Natural killer cell treated with Interleukin-12 subunit alpha and Interleukin-12 subunit beta and Interleukin-15 and Interleukin-18, amount 100 ng/mL, for 72 hours (primary cell): Measurements from ENCODE around the gene DCST2. TPM values are rescaled to one million over a fixed set of nuclear protein-coding genes. Genes with fewer than 3 reads are reported as not detected.

Source experiments
- ATAC-seq, 2 donors: fragments of 150-1000 bp; cut with Tn5 transposase in 1 of 2; sonication (Bioruptor Pico), chemical (Tn5 transposase) in 1 of 2; 2 replicates each; pipeline ENCODE4 v1.10.0; 2021
- DNase-seq: peaks from one replicate; pipeline ENCODE4 v3.0.0; 2022; ENCODE audit warnings: low spot score
- H3K27ac Mint-ChIP-seq, 2 donors: 1 replicate in 1 of 2; 2 replicates in 1 of 2; pipeline ENCODE4 v1.8.0; 2022; ENCODE audit warnings: mixed read lengths in 2 of 2, mild to moderate bottlenecking in 1 of 2, moderate library complexity in 1 of 2
- H3K27me3 Mint-ChIP-seq, 2 donors: 1 replicate in 1 of 2; 2 replicates in 1 of 2; pipeline ENCODE4 v1.8.0; 2022; ENCODE audit warnings: mixed read lengths in 2 of 2
- H3K36me3 Mint-ChIP-seq: one replicate; pipeline ENCODE4 v1.8.0; 2022; ENCODE audit warnings: mixed read lengths
- H3K4me1 Mint-ChIP-seq, 2 donors: 1 replicate in 1 of 2; 2 replicates in 1 of 2; pipeline ENCODE4 v1.8.0; 2022; ENCODE audit warnings: low read depth in 2 of 2, mixed read lengths in 2 of 2, mild to moderate bottlenecking in 1 of 2
- H3K4me3 Mint-ChIP-seq: one replicate; pipeline ENCODE4 v1.8.0; 2022; ENCODE audit warnings: mixed read lengths
- H3K9me3 Mint-ChIP-seq: 2 replicates; pipeline ENCODE4 v1.8.0; 2022; ENCODE audit warnings: mixed read lengths
- total RNA-seq, 2 donors: library from RNA; stranded (reverse); gene quantifications; one replicate each; pipeline ENCODE4 v1.2.3, GENCODE V29; 2022

DCST2 gene
- total RNA-seq, 2 donors from 2014 or later = 0.57 TPM; not detected in 1

GRCh38 chr1:154974808-154975408, 58.7 kb downstream of the DCST2 start:
- Mint-ChIP-seq H3K4me3 (no peak overlapping the region), H3K36me3 (peaks cover 6% of the 10 kb centered on the region), H3K27ac (no peak overlapping the region), H3K27me3 (no peaks in the 10 kb centered on the region), H3K4me1 (peaks cover 23 to 28% of the 10 kb centered on the region in 2 donors), H3K9me3 (no peaks in the 10 kb centered on the region)
- DNase-seq = peak; percentile 95
- peak; percentile 66 to 79 for ATAC-seq

- no peak within 1 kb of the TSS for H3K4me3 Mint-ChIP-seq
- peak; percentile 98 for DNase-seq
These were observed 59.3 kb downstream of the DCST2 start, which contains the start of gene CKS1B for GRCh38 chr1:154974102-154974807. Gene CKS1B (plus strand): TSS chr1:154974681. CDS start chr1:154974746, 65 bp downstream.

GRCh38 chr1:154973344-154974101, 60.1 kb downstream of the DCST2 start:
- H3K36me3 Mint-ChIP-seq = no peaks in the 10 kb centered on the region
- DNase-seq (peak; percentile 94), ATAC-seq (peak; percentile 35 to 49)
- H3K27ac Mint-ChIP-seq = no peak overlapping the region
- H3K9me3 Mint-ChIP-seq = no peaks in the 10 kb centered on the region
- H3K4me3 Mint-ChIP-seq = no peak overlapping the region
- no peaks in the 10 kb centered on the region for H3K27me3 Mint-ChIP-seq
- H3K4me1 Mint-ChIP-seq = peaks cover 33 to 35% of the 10 kb centered on the region in 2 donors

More at GRCh38 chr1:154974102-154974807, 59.3 kb downstream of the DCST2 start, which contains the start of gene CKS1B:
- Mint-ChIP-seq H3K9me3 (no peaks in the 10 kb centered on the region), H3K36me3 (peaks cover 3% of the 10 kb centered on the region), H3K4me1 (peaks cover 28 to 30% of the 10 kb centered on the region in 2 donors), H3K27ac (no peak within 1 kb of the TSS), H3K27me3 (no peaks in the 10 kb centered on the region)
- peak; percentile 91 to 92 for ATAC-seq

- Mint-ChIP-seq H3K27ac (no peak overlapping the region), H3K9me3 (no peaks in the 10 kb centered on the region), H3K27me3 (no peaks in the 10 kb centered on the region), H3K4me1 (peaks cover 33 to 36% of the 10 kb centered on the region in 2 donors), H3K36me3 (no peaks in the 10 kb centered on the region), H3K4me3 (no peak overlapping the region)
- ATAC-seq (no peak), DNase-seq (no peak)
These were observed 60.9 kb downstream of the DCST2 start for GRCh38 chr1:154972517-154973343.

GRCh38 chr1:154972213-154972516, 61.4 kb downstream of the DCST2 start:
- no peaks in the 10 kb centered on the region for H3K27me3 Mint-ChIP-seq

GRCh38 chr1:154971341-154971998, 62.1 kb downstream of the DCST2 start:
- Mint-ChIP-seq H3K27me3 (no peaks in the 10 kb centered on the region), H3K4me3 (peak overlapping the region; percentile 65), H3K4me1 (peaks cover 33 to 36% of the 10 kb centered on the region in 2 donors), H3K27ac (peak overlapping the region; percentile 63 to 69), H3K9me3 (no peaks in the 10 kb centered on the region), H3K36me3 (no peaks in the 10 kb centered on the region)
- ATAC-seq (no peak), DNase-seq (no peak)

More at GRCh38 chr1:154972213-154972516, 61.4 kb downstream of the DCST2 start:
- H3K4me3 Mint-ChIP-seq = no peak overlapping the region
- DNase-seq = no peak
- H3K27ac Mint-ChIP-seq = no peak overlapping the region
- no peaks in the 10 kb centered on the region for H3K9me3 Mint-ChIP-seq
- ATAC-seq = no peak
- H3K4me1 Mint-ChIP-seq = peaks cover 33 to 36% of the 10 kb centered on the region in 2 donors
- no peaks in the 10 kb centered on the region for H3K36me3 Mint-ChIP-seq

- Mint-ChIP-seq H3K4me1 (peaks cover 33 to 36% of the 10 kb centered on the region in 2 donors), H3K4me3 (peak within 1 kb of the TSS; percentile 65)
- no peak for DNase-seq
These were observed 62.8 kb downstream of the DCST2 start, which contains the start of gene SHC1 for GRCh38 chr1:154970631-154971340. Gene SHC1 (minus strand): TSS chr1:154970747. CDS start chr1:154970526, 221 bp downstream.

GRCh38 chr1:154969860-154970452, 63.6 kb downstream of the DCST2 start:
- Mint-ChIP-seq H3K27ac (peak overlapping the region; percentile 62 to 86), H3K9me3 (no peaks in the 10 kb centered on the region), H3K4me1 (peaks cover 33 to 36% of the 10 kb centered on the region in 2 donors), H3K36me3 (no peaks in the 10 kb centered on the region), H3K27me3 (no peaks in the 10 kb centered on the region), H3K4me3 (peak overlapping the region; percentile 32)
- no peak for ATAC-seq
- no peak for DNase-seq

More at GRCh38 chr1:154970631-154971340, 62.8 kb downstream of the DCST2 start, which contains the start of gene SHC1:
- Mint-ChIP-seq H3K27ac (peak within 1 kb of the TSS; percentile 63 to 86), H3K27me3 (no peaks in the 10 kb centered on the region), H3K36me3 (no peaks in the 10 kb centered on the region), H3K9me3 (no peaks in the 10 kb centered on the region)
- no peak for ATAC-seq

GRCh38 chr1:154969246-154969645, 64.3 kb downstream of the DCST2 start:
- Mint-ChIP-seq H3K9me3 (no peaks in the 10 kb centered on the region), H3K27ac (peak overlapping the region; percentile 62 to 86), H3K4me3 (peak overlapping the region; percentile 32), H3K27me3 (no peaks in the 10 kb centered on the region), H3K4me1 (peaks cover 33 to 36% of the 10 kb centered on the region in 2 donors), H3K36me3 (no peaks in the 10 kb centered on the region)
- DNase-seq (no peak), ATAC-seq (no peak)

- DNase-seq (no peak), ATAC-seq (no peak)
- no peaks in the 10 kb centered on the region for H3K9me3 Mint-ChIP-seq
- peaks cover 3% of the 10 kb centered on the region for H3K36me3 Mint-ChIP-seq
- H3K4me1 Mint-ChIP-seq = peaks cover 36 to 40% of the 10 kb centered on the region in 2 donors
- no peak overlapping the region for H3K4me3 Mint-ChIP-seq
- peak overlapping the region; percentile 62 to 86 for H3K27ac Mint-ChIP-seq
- H3K27me3 Mint-ChIP-seq = no peaks in the 10 kb centered on the region
These were observed 64.8 kb downstream of the DCST2 start for GRCh38 chr1:154968731-154969130.
